Kidney (tissue), 14 donors: ENCODE results near the gene BEST4. TPM values are rescaled to one million over a fixed set of nuclear protein-coding genes. Genes with fewer than 3 reads are reported as not detected.
A peak's percentile ranks its signal among the peaks of the same experiment; 100 is the strongest.

Experiments
- DNase-seq, 5 donors: peaks; one replicate each; pipeline ENCODE4 v3.0.0-alpha.2; 2013 to 2020
- FAIRE-seq: peaks from 2 replicates; lab custom pipeline; 2012; peaks lifted over from hg19 to GRCh38; lab: Jason Lieb, UNC
- H3K27ac ChIP-seq, 2 donors: one replicate each; pipeline ENCODE4 v1.7.0; 2013; ENCODE audit warnings: low read depth in 2 of 2, low read length in 2 of 2, inconsistent platforms in 1 of 2
- H3K27me3 ChIP-seq: one replicate; pipeline ENCODE4 v1.7.1; 2013; ENCODE audit warnings: low read length, inconsistent platforms; ENCODE audit not compliant: control insufficient read depth, insufficient read depth
- H3K36me3 ChIP-seq, 3 donors: one replicate each; pipeline versions ENCODE4 v1.7.0 to v1.7.1; 2013; ENCODE audit warnings: low read length in 3 of 3, control low read depth in 1 of 3, inconsistent platforms in 1 of 3; ENCODE audit not compliant: insufficient read depth in 3 of 3, control insufficient read depth in 2 of 3
- H3K4me1 ChIP-seq, 3 donors: one replicate each; pipeline versions ENCODE4 v1.7.0 to v1.7.1; 2013; ENCODE audit warnings: low read length in 3 of 3, inconsistent platforms in 1 of 3, low read depth in 1 of 3; ENCODE audit not compliant: control insufficient read depth in 2 of 3, insufficient read depth in 2 of 3
- H3K4me3 ChIP-seq, 3 donors: one replicate each; pipeline versions ENCODE4 v1.7.0 to v1.8.1; 2013; ENCODE audit warnings: low read length in 3 of 3, control low read depth in 1 of 3, inconsistent platforms in 1 of 3
- H3K9ac ChIP-seq, 3 donors: one replicate each; pipeline versions ENCODE4 v1.7.0 to v1.7.1; 2013; ENCODE audit warnings: low read length in 3 of 3, control low read depth in 1 of 3, inconsistent platforms in 1 of 3
- H3K9me3 ChIP-seq, 3 donors: one replicate each; pipeline versions ENCODE4 v1.7.0 to v1.7.1; 2013; ENCODE audit warnings: low read length in 3 of 3, control low read depth in 1 of 3, inconsistent platforms in 1 of 3; ENCODE audit not compliant: control insufficient read depth in 2 of 3, insufficient read depth in 1 of 3
- CTCF ChIP-seq: IDR thresholded peaks from 3 replicates; pipeline ENCODE4 v1.5.1; 2012; ENCODE audit warnings: mild to moderate bottlenecking, moderate library complexity, borderline replicate concordance; ENCODE audit not compliant: insufficient read depth; ENCODE audit errors: extremely low read depth
- intact Hi-C: fragments of 100-400 bp; cut with DNase I; formaldehyde crosslinking; loops from one replicate; pipeline ENCODE4 v1.11.1; 2022
- polyA plus RNA-seq: library from polyadenylated mRNA; stranded (reverse); fragments of 350-450 nt; fragmentation: Illumina TruSeq; extraction: RNeasy Lipid Tissue Mini Kit (QIAGEN cat#74804); gene quantifications from one replicate; pipeline ENCODE4 v1.2.3, GENCODE V29; 2014; ENCODE audit warnings: low read depth, low replicate concordance; ENCODE audit not compliant: insufficient read depth
- total RNA-seq: library from RNA; stranded (reverse); fragmentation: NEBNext Ultra II Directional; extraction: Animal tissue kit (Norgen Biotek cat#: 25700); gene quantifications from one replicate; pipeline ENCODE4 v1.2.1, GENCODE V29; 2021
- donor health status: control.
- donor health status: control.
- donor health status: control.
- donor health status: control.
- donor health status: control.
- donor health status: DM: yes; HTN: yes; CAD: no.
- donor health status: Normal renal cell carcinoma (clear cell type).

BEST4 gene
- total and polyA plus RNA-seq, 2 donors from 2014 or later, result 0.37 to 0.50 TPM

GRCh38 chr1:44790968-44791801 is 3.2 kb upstream of the BEST4 start:
- H3K4me3 ChIP-seq, result no peak overlapping the region
- no peaks in the 10 kb centered on the region for H3K36me3 ChIP-seq
- no peaks in the 10 kb centered on the region for H3K27me3 ChIP-seq
- peaks cover 0 to 5% (median 0%) of the 10 kb centered on the region in 3 donors for H3K4me1 ChIP-seq
- TF ChIP-seq CTCF, result no peak
- no peak overlapping the region for H3K9ac ChIP-seq
- intact Hi-C loops, result no loop called here
- FAIRE-seq (no peak), DNase-seq (peak in 2 of 5 donors; percentile 32 to 50)
- H3K27ac ChIP-seq, result no peak overlapping the region
- no peaks in the 10 kb centered on the region for H3K9me3 ChIP-seq

- peaks cover 0 to 23% (median 8%) of the 10 kb centered on the region in 3 donors for H3K4me1 ChIP-seq
- no peak overlapping the region for H3K4me3 ChIP-seq
- no peak overlapping the region for H3K27ac ChIP-seq
- no peak overlapping the region for H3K9ac ChIP-seq
- H3K36me3 ChIP-seq, result no peaks in the 10 kb centered on the region
- intact Hi-C loops, result loop anchor here (10.0 kb wide), 1 partner anchor 47 kb away; no protein-coding TSS in a partner anchor
- no peak for TF ChIP-seq CTCF
- FAIRE-seq (no peak), DNase-seq (peak in 2 of 5 donors; percentile 57 to 60)
- H3K9me3 ChIP-seq, result no peaks in the 10 kb centered on the region
- no peaks in the 10 kb centered on the region for H3K27me3 ChIP-seq
These were observed 464 bp downstream of the BEST4 start for GRCh38 chr1:44787506-44787905.

GRCh38 chr1:44786841-44787426 is 1.0 kb downstream of the BEST4 start:
- intact Hi-C loops, result loop anchor here (10.0 kb wide), 1 partner anchor 48 kb away; no protein-coding TSS in a partner anchor
- Histone ChIP-seq H3K4me3 (no peak overlapping the region), H3K9ac (peak overlapping the region in 1 of 3 donors; percentile 60)

More at GRCh38 chr1:44786841-44787426, 1.0 kb downstream of the BEST4 start:
- TF ChIP-seq CTCF, result no peak
- Histone ChIP-seq H3K27me3 (no peaks in the 10 kb centered on the region), H3K4me1 (peaks cover 0 to 23% (median 8%) of the 10 kb centered on the region in 3 donors), H3K9me3 (no peaks in the 10 kb centered on the region), H3K36me3 (no peaks in the 10 kb centered on the region), H3K27ac (peak overlapping the region in 1 of 2 donors; percentile 1)
- DNase-seq (peak in 1 of 5 donors; percentile 65), FAIRE-seq (no peak)
